Esophagus squamous epithelium (tissue), 4 donors: Measurements from ENCODE around the gene SELE.

ENCODE experiments used
- CTCF ChIP-seq, 6 experiments: fragments of 450-650 bp in 4 of 6; fragments of 200-600 bp in 2 of 6; sonication (generic) in 2 of 6; IDR thresholded peaks; one replicate each; pipeline ENCODE4 v1.5.1; 2016 to 2019; ENCODE audit warnings: antibody characterized with exemption in 6 of 6, mild to moderate bottlenecking in 4 of 6, moderate library complexity in 4 of 6
- POLR2A ChIP-seq, 4 donors: fragments of 450-650 bp; IDR thresholded peaks; one replicate each; pipeline ENCODE4 v1.6.1; 2017; ENCODE audit warnings: antibody characterized with exemption in 4 of 4, mild to moderate bottlenecking in 4 of 4, moderate library complexity in 3 of 4

- TF ChIP-seq CTCF (IDR thresholded peaks at IDR 0.05) (no peak), POLR2A (IDR thresholded peaks at IDR 0.05) (no peak)
Observed at GRCh38 chr1:169725930-169726329, 7.9 kb downstream of the SELE start.
